Liver (tissue), 9 donors: ENCODE data around the gene DSCAM. TPM values are rescaled to one million over a fixed set of nuclear protein-coding genes. Genes with fewer than 3 reads are reported as not detected.

Experiments
- DNase-seq: peaks from one replicate; pipeline ENCODE4 v3.0.0-alpha.2; 2017; ENCODE audit warnings: low spot score
- H3K27ac ChIP-seq, 2 donors: one replicate each; pipeline ENCODE4 v1.7.0; 2013; ENCODE audit warnings: inconsistent platforms in 2 of 2, low read length in 2 of 2, control low read depth in 1 of 2, low read depth in 1 of 2, mild to moderate bottlenecking in 1 of 2
- H3K27me3 ChIP-seq, 4 donors: one replicate each; pipeline versions ENCODE4 v1.6.1 to v1.7.0; 2013; ENCODE audit warnings: low read length in 3 of 4, inconsistent platforms in 1 of 4, mild to moderate bottlenecking in 1 of 4, moderate library complexity in 1 of 4; ENCODE audit not compliant: control insufficient read depth in 4 of 4, insufficient read depth in 4 of 4
- H3K36me3 ChIP-seq, 4 donors: one replicate each; pipeline versions ENCODE4 v1.6.1 to v1.7.0; 2013; ENCODE audit warnings: low read length in 3 of 4, mild to moderate bottlenecking in 3 of 4, low read depth in 1 of 4, moderate library complexity in 1 of 4; ENCODE audit not compliant: control insufficient read depth in 4 of 4, insufficient read depth in 3 of 4
- H3K4me1 ChIP-seq, 4 donors: one replicate each; pipeline versions ENCODE4 v1.6.1 to v1.7.0; 2013; ENCODE audit warnings: low read length in 3 of 4, mild to moderate bottlenecking in 3 of 4, moderate library complexity in 1 of 4; ENCODE audit not compliant: control insufficient read depth in 4 of 4, insufficient read depth in 4 of 4
- H3K4me3 ChIP-seq, 3 donors: one replicate each; pipeline versions ENCODE4 v1.6.1 to v1.7.0; 2013; ENCODE audit warnings: low read length in 3 of 3, control low read depth in 1 of 3, low read depth in 1 of 3, mild to moderate bottlenecking in 1 of 3
- H3K9ac ChIP-seq, 2 donors: one replicate each; pipeline ENCODE4 v1.7.0; 2013; ENCODE audit warnings: low read length in 2 of 2, mild to moderate bottlenecking in 2 of 2, moderate library complexity in 2 of 2, control low read depth in 1 of 2, low read depth in 1 of 2
- H3K9me3 ChIP-seq, 4 donors: one replicate each; pipeline versions ENCODE4 v1.6.1 to v1.7.0; 2013; ENCODE audit warnings: low read length in 3 of 4; ENCODE audit not compliant: control insufficient read depth in 4 of 4
- CTCF ChIP-seq: fragments of 150-350 bp; IDR thresholded peaks from 2 replicates; pipeline ENCODE4 v1.5.1; 2017; ENCODE audit warnings: improper control_type of control experiment, low read depth, low read length; ENCODE audit not compliant: missing input control
- EGR1 ChIP-seq, 2 donors: IDR thresholded peaks; 2 replicates each; pipeline ENCODE4 v1.6.1; 2016 to 2018; ENCODE audit warnings: antibody characterized with exemption in 2 of 2, low read depth in 2 of 2
- FOXA1 ChIP-seq: IDR thresholded peaks from 2 replicates; pipeline ENCODE4 v1.6.1; 2016; ENCODE audit warnings: antibody characterized with exemption
- FOXA2 ChIP-seq: IDR thresholded peaks from 2 replicates; pipeline ENCODE4 v1.6.1; 2016; ENCODE audit warnings: antibody characterized with exemption
- GABPA ChIP-seq, 2 donors: IDR thresholded peaks in 1 of 2; conservative IDR thresholded peaks in 1 of 2; 2 replicates each; pipeline ENCODE4 v1.6.1; 2016; ENCODE audit warnings: antibody characterized with exemption in 2 of 2, mild to moderate bottlenecking in 1 of 2, moderate library complexity in 1 of 2
- HNF4A ChIP-seq, 2 donors: conservative IDR thresholded peaks; 2 replicates each; pipeline ENCODE4 v1.6.1; 2016; ENCODE audit warnings: antibody characterized with exemption in 2 of 2, mild to moderate bottlenecking in 2 of 2
- HNF4G ChIP-seq: IDR thresholded peaks from 2 replicates; pipeline ENCODE4 v1.6.1; 2016; ENCODE audit warnings: antibody characterized with exemption
- JUND ChIP-seq, 2 donors: IDR thresholded peaks; 2 replicates each; pipeline ENCODE4 v1.6.1; 2016; ENCODE audit warnings: antibody characterized with exemption in 2 of 2
- NR2F2 ChIP-seq: IDR thresholded peaks from 2 replicates; pipeline ENCODE4 v1.6.1; 2016; ENCODE audit warnings: antibody characterized with exemption
- RXRA ChIP-seq, 2 donors: IDR thresholded peaks; 2 replicates each; pipeline ENCODE4 v1.6.1; 2017 to 2018; ENCODE audit warnings: antibody characterized with exemption in 2 of 2, mild to moderate bottlenecking in 1 of 2
- SP1 ChIP-seq: IDR thresholded peaks from 2 replicates; pipeline ENCODE4 v1.6.1; 2018; ENCODE audit warnings: antibody characterized with exemption, mild to moderate bottlenecking
- TAF1 ChIP-seq: conservative IDR thresholded peaks from 2 replicates; pipeline ENCODE4 v1.6.1; 2016; ENCODE audit warnings: antibody characterized with exemption, mild to moderate bottlenecking
- YY1 ChIP-seq: IDR thresholded peaks from 2 replicates; pipeline ENCODE4 v1.6.1; 2016; ENCODE audit warnings: antibody characterized with exemption, mild to moderate bottlenecking
- ZBTB33 ChIP-seq: IDR thresholded peaks from 2 replicates; pipeline ENCODE4 v1.6.1; 2016; ENCODE audit warnings: antibody characterized with exemption
- WGBS: extraction: QIAGEN DNeasy Blood & Tissue Kit; methylation state at CpG from one replicate; pipeline ENCODE4 v1.1.7; 2013; 5-methylcytosine and 5-hydroxymethylcytosine counted together
- polyA plus RNA-seq, 2 donors: library from polyadenylated mRNA; stranded (reverse) in 1 of 2; unstranded in 1 of 2; fragments of 200-250 nt in 1 of 2; fragments of >200 nt in 1 of 2; fragmentation: Nextera tagmentation in 1 of 2; extraction: Ambion mirVana in 1 of 2; gene quantifications; one replicate each; pipeline versions ENCODE4 v1.2.1 to v1.2.3, GENCODE V29; 2013 to 2015
- total RNA-seq, 2 donors: library from RNA; depleted of rRNA; stranded (reverse); fragments of >200 nt; gene quantifications; one replicate each; pipeline ENCODE4 v1.2.3, GENCODE V29; 2014
- TF ChIP-seq, protein P1 (sequence below): IDR thresholded peaks from 2 replicates; pipeline ENCODE4 v1.6.1; 2016; ENCODE audit warnings: antibody characterized with exemption
- TF ChIP-seq, protein P2 (sequence below): IDR thresholded peaks from 2 replicates; pipeline ENCODE4 v1.6.1; 2016; ENCODE audit warnings: antibody characterized with exemption, mild to moderate bottlenecking
- donor health status: healthy.
- donor health status: healthy.
- donor health status: healthy.
- donor health status: healthy.
- donor health status: healthy.

DSCAM gene
- total and polyA plus RNA-seq, 4 donors, result 0.02 to 0.23 (median 0.10) TPM

- TF ChIP-seq, protein P1, sequence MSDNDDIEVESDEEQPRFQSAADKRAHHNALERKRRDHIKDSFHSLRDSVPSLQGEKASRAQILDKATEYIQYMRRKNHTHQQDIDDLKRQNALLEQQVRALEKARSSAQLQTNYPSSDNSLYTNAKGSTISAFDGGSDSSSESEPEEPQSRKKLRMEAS, result no peak
- TF ChIP-seq RXRA (IDR thresholded peaks at IDR 0.05), result no peak
- TF ChIP-seq CTCF, result no peak
- TF ChIP-seq EGR1 (IDR thresholded peaks at IDR 0.05; ENCODE audit: low read depth in 2 of 2), result no peak
- TF ChIP-seq FOXA1, result no peak
- no peak for TF ChIP-seq HNF4G
- no peak for TF ChIP-seq ZBTB33
- no peak for TF ChIP-seq SP1
- no peak for TF ChIP-seq TAF1
- TF ChIP-seq FOXA2, result no peak
- TF ChIP-seq GABPA (IDR thresholded peaks at IDR 0.05 in 1 of 2, conservative IDR thresholded peaks at IDR 0.05 in 1 of 2), result no peak
- TF ChIP-seq, protein P2, sequence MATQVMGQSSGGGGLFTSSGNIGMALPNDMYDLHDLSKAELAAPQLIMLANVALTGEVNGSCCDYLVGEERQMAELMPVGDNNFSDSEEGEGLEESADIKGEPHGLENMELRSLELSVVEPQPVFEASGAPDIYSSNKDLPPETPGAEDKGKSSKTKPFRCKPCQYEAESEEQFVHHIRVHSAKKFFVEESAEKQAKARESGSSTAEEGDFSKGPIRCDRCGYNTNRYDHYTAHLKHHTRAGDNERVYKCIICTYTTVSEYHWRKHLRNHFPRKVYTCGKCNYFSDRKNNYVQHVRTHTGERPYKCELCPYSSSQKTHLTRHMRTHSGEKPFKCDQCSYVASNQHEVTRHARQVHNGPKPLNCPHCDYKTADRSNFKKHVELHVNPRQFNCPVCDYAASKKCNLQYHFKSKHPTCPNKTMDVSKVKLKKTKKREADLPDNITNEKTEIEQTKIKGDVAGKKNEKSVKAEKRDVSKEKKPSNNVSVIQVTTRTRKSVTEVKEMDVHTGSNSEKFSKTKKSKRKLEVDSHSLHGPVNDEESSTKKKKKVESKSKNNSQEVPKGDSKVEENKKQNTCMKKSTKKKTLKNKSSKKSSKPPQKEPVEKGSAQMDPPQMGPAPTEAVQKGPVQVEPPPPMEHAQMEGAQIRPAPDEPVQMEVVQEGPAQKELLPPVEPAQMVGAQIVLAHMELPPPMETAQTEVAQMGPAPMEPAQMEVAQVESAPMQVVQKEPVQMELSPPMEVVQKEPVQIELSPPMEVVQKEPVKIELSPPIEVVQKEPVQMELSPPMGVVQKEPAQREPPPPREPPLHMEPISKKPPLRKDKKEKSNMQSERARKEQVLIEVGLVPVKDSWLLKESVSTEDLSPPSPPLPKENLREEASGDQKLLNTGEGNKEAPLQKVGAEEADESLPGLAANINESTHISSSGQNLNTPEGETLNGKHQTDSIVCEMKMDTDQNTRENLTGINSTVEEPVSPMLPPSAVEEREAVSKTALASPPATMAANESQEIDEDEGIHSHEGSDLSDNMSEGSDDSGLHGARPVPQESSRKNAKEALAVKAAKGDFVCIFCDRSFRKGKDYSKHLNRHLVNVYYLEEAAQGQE, result no peak
- TF ChIP-seq NR2F2, result no peak
- TF ChIP-seq HNF4A (conservative IDR thresholded peaks at IDR 0.05), result no peak
- no peak for DNase-seq
- WGBS, result 51% methylated on average over 1 of the region's 1 CpG
- H3K27ac ChIP-seq, result no peak overlapping the region
- no peak overlapping the region for H3K9ac ChIP-seq
- no peak overlapping the region for H3K4me3 ChIP-seq
- H3K27me3 ChIP-seq, result peaks cover 0 to 2% (median 0%) of the 10 kb centered on the region in 4 donors
- no peaks in the 10 kb centered on the region for H3K36me3 ChIP-seq
- no peaks in the 10 kb centered on the region for H3K4me1 ChIP-seq
- peaks cover 0 to 4% (median 4%) of the 10 kb centered on the region in 4 donors for H3K9me3 ChIP-seq
Observed at GRCh38 chr21:40011371-40011770, 835.6 kb downstream of the DSCAM start.

DNA sequence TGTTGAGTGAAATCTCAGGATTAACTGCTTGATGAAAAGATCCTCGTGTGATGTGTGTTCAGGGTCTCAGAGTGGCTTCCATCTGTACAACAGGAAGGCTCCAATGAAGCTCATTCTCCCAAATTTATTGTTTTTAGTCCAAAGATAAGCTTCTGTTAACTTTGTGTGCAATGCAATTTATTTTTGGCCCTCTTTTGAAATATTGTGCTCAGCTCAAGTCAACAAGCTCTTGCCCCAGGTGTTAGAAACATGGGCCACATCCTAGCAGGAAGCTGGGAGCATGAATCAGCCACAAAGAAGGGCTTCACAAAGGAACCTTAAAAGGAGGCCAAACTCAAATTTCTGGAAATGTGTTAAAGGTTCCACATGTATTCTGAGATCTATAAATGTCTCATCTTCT lies 844.0 kb downstream of the DSCAM start:
- H3K9me3 ChIP-seq, result no peaks in the 10 kb centered on the region
- H3K9ac ChIP-seq, result no peak overlapping the region
- H3K4me1 ChIP-seq, result no peaks in the 10 kb centered on the region
- 39% methylated on average over 1 of the region's 1 CpG for WGBS
- no peak overlapping the region for H3K4me3 ChIP-seq
- no peak for DNase-seq
- no peak overlapping the region for H3K27ac ChIP-seq
- H3K27me3 ChIP-seq, result peaks cover 0 to 8% (median 1%) of the 10 kb centered on the region in 4 donors
- H3K36me3 ChIP-seq, result no peaks in the 10 kb centered on the region
- TF ChIP-seq ZBTB33 (no peak), JUND (IDR thresholded peaks at IDR 0.05) (no peak), HNF4A (conservative IDR thresholded peaks at IDR 0.05) (no peak), NR2F2 (no peak), HNF4G (no peak), FOXA1 (no peak), SP1 (no peak), FOXA2 (no peak), GABPA (IDR thresholded peaks at IDR 0.05 in 1 of 2, conservative IDR thresholded peaks at IDR 0.05 in 1 of 2) (no peak), YY1 (no peak)
- TF ChIP-seq, protein P1, result no peak
- TF ChIP-seq, protein P2, result no peak
